ENCODE measurements around the gene GPR143. TPM values are rescaled to one million over a fixed set of nuclear protein-coding genes. Genes with fewer than 3 reads are reported as not detected.

GPR143 gene
- total RNA-seq, 1 experiment from 2014 or later, result not detected

GRCh38 chrX:9687899-9688298, 77.7 kb downstream of the GPR143 start:
- intact Hi-C loops (cut with micrococcal nuclease; ENCODE audit: unreplicated experiment) (no loop called here), in situ Hi-C loops (cut with HindIII; ENCODE audit: low pct_unique_long_range_greater_than_20kb, low sequenced_read_pairs) (no loop called here)
- Histone ChIP-seq H3K9me3 (ENCODE audit: control insufficient read depth, insufficient read depth, low read depth, low read length) (no peaks in the 10 kb centered on the region), H3K27ac (ENCODE audit: low read length) (no peak overlapping the region), H3K4me1 (ENCODE audit: control insufficient read depth, insufficient read depth, low read length) (no peaks in the 10 kb centered on the region), H3K27me3 (ENCODE audit: control insufficient read depth, insufficient read depth, low read length) (no peaks in the 10 kb centered on the region), H3K4me3 (ENCODE audit: low read depth in 2 of 2, low read length in 2 of 2) (no peak overlapping the region), H3K36me3 (ENCODE audit: control insufficient read depth, insufficient read depth, low read length) (no peaks in the 10 kb centered on the region)
- ChIA-PET POLR2A (no interaction called here), CTCF (no interaction called here)
- TF ChIP-seq SIN3A (IDR thresholded peaks at IDR 0.05; ENCODE audit: borderline replicate concordance, insufficient read depth, low read depth, low read length) (no peak), TCF7L2 (IDR thresholded peaks at IDR 0.05; ENCODE audit: low read depth, low read length) (no peak), CTCF (IDR thresholded peaks at IDR 0.05) (no peak), REST (IDR thresholded peaks at IDR 0.05; ENCODE audit: insufficient read depth in 1 of 2, low read depth in 2 of 2, low read length in 1 of 2) (no peak), POLR2AphosphoS5 (IDR thresholded peaks at IDR 0.05; ENCODE audit: low read depth, low read length) (no peak)
- ATAC-seq (no peak), DNase-seq (ENCODE audit: low read depth, low spot score) (no peak)
- BruUV-seq (replicated peaks), result no TSS peak

GRCh38 chrX:9683350-9683749, 82.3 kb downstream of the GPR143 start:
- Histone ChIP-seq H3K4me1 (ENCODE audit: control insufficient read depth, insufficient read depth, low read length) (no peaks in the 10 kb centered on the region), H3K4me3 (ENCODE audit: low read depth in 2 of 2, low read length in 2 of 2) (no peak overlapping the region), H3K9me3 (ENCODE audit: control insufficient read depth, insufficient read depth, low read depth, low read length) (no peaks in the 10 kb centered on the region), H3K27ac (ENCODE audit: low read length) (no peak overlapping the region), H3K36me3 (ENCODE audit: control insufficient read depth, insufficient read depth, low read length) (no peaks in the 10 kb centered on the region), H3K27me3 (ENCODE audit: control insufficient read depth, insufficient read depth, low read length) (no peaks in the 10 kb centered on the region)
- POLR2A ChIA-PET, result no interaction called here
- intact Hi-C loops (cut with micrococcal nuclease; ENCODE audit: unreplicated experiment), result no loop called here
- ATAC-seq (no peak), DNase-seq (ENCODE audit: low read depth, low spot score) (no peak)
- no peak for TF ChIP-seq CTCF (IDR thresholded peaks at IDR 0.05)
- TF ChIP-seq POLR2AphosphoS5 (IDR thresholded peaks at IDR 0.05; ENCODE audit: low read depth, low read length), result no peak
- TF ChIP-seq TCF7L2 (IDR thresholded peaks at IDR 0.05; ENCODE audit: low read depth, low read length), result no peak
- TF ChIP-seq REST (IDR thresholded peaks at IDR 0.05; ENCODE audit: insufficient read depth in 1 of 2, low read depth in 2 of 2, low read length in 1 of 2), result no peak
- TF ChIP-seq SIN3A (IDR thresholded peaks at IDR 0.05; ENCODE audit: borderline replicate concordance, insufficient read depth, low read depth, low read length), result no peak
- BruUV-seq (replicated peaks), result no TSS peak
- CTCF ChIA-PET, result no interaction called here
- in situ Hi-C loops (cut with HindIII; ENCODE audit: low pct_unique_long_range_greater_than_20kb, low sequenced_read_pairs), result no loop called here
